HepG2 (cell line): Measurements from ENCODE around the gene PPIA. TPM values are rescaled to one million over a fixed set of nuclear protein-coding genes. Genes with fewer than 3 reads are reported as not detected.

Source experiments
- BCL6 ChIP-seq: IDR thresholded peaks from 2 replicates; pipeline ENCODE4 v1.6.1; 2016; ENCODE audit warnings: missing genetic modification reagents, missing compliant biosample characterization
- CBX1 ChIP-seq: IDR thresholded peaks from one replicate; pipeline ENCODE4 v1.6.1; 2016; ENCODE audit warnings: antibody characterized with exemption, low read depth
- GFI1 ChIP-seq: sonication (generic); formaldehyde crosslinking; IDR thresholded peaks from 2 replicates; pipeline ENCODE4 v1.5.0; 2020; ENCODE audit warnings: missing genetic modification reagents, mild to moderate bottlenecking, borderline replicate concordance
- MLX ChIP-seq: IDR thresholded peaks from 2 replicates; pipeline ENCODE4 v1.6.1; 2016
- MYPOP ChIP-seq: sonication (generic); formaldehyde crosslinking; IDR thresholded peaks from 2 replicates; pipeline ENCODE4 v1.8.1; 2023; ENCODE audit warnings: mild to moderate bottlenecking, moderate library complexity, missing genetic modification reagents
- NFKB2 ChIP-seq: sonication (generic); formaldehyde crosslinking; IDR thresholded peaks from 2 replicates; pipeline ENCODE4 v1.4.0; 2020; ENCODE audit warnings: missing genetic modification reagents, borderline replicate concordance
- PAX8 ChIP-seq: sonication (generic); formaldehyde crosslinking; IDR thresholded peaks from 2 replicates; pipeline ENCODE4 v1.8.0; 2022; ENCODE audit warnings: mild to moderate bottlenecking, missing genetic modification reagents, borderline replicate concordance
- PRPF4 ChIP-seq: fragments of 200-400 bp; formaldehyde crosslinking; IDR thresholded peaks from 2 replicates; pipeline ENCODE4 v1.6.1; 2016; ENCODE audit warnings: low read length, low read depth; ENCODE audit not compliant: poor library complexity, severe bottlenecking
- SNAI1 ChIP-seq: sonication (generic); formaldehyde crosslinking; IDR thresholded peaks from 2 replicates; pipeline ENCODE4 v1.5.0; 2020; ENCODE audit warnings: mild to moderate bottlenecking, missing genetic modification reagents, borderline replicate concordance
- TOPORS ChIP-seq: sonication (generic); formaldehyde crosslinking; IDR thresholded peaks from 2 replicates; pipeline ENCODE4 v1.8.0; 2023; ENCODE audit warnings: mild to moderate bottlenecking, missing genetic modification reagents
- ZBTB3 ChIP-seq: sonication (generic); formaldehyde crosslinking; IDR thresholded peaks from 2 replicates; pipeline ENCODE4 v1.4.0; 2020; ENCODE audit warnings: low read depth, mild to moderate bottlenecking, moderate library complexity, missing genetic modification reagents, borderline replicate concordance
- ZNF138 ChIP-seq: sonication (generic); formaldehyde crosslinking; IDR thresholded peaks from 2 replicates; pipeline ENCODE4 v1.5.0; 2020; ENCODE audit warnings: mild to moderate bottlenecking, low read depth, missing genetic modification reagents
- ZNF143 ChIP-seq: sonication (generic); formaldehyde crosslinking; IDR thresholded peaks from 2 replicates; pipeline ENCODE4 v1.4.0; 2020; ENCODE audit warnings: missing genetic modification reagents
- ZNF260 ChIP-seq: sonication (generic); formaldehyde crosslinking; IDR thresholded peaks from 2 replicates; pipeline ENCODE4 v1.4.0; 2020; ENCODE audit warnings: missing genetic modification reagents, low read depth, mild to moderate bottlenecking, borderline replicate concordance
- ZNF264 ChIP-seq: sonication (generic); formaldehyde crosslinking; IDR thresholded peaks from 2 replicates; pipeline ENCODE4 v1.4.0; 2020; ENCODE audit warnings: missing genetic modification reagents
- ZNF44 ChIP-seq: sonication (generic); formaldehyde crosslinking; IDR thresholded peaks from 2 replicates; pipeline ENCODE4 v1.5.1; 2020; ENCODE audit warnings: mild to moderate bottlenecking, missing genetic modification reagents
- ZNF556 ChIP-seq: sonication (generic); formaldehyde crosslinking; IDR thresholded peaks from 2 replicates; pipeline ENCODE4 v1.4.0; 2020; ENCODE audit warnings: mild to moderate bottlenecking, missing genetic modification reagents, borderline replicate concordance
- ZNF644 ChIP-seq: IDR thresholded peaks from 2 replicates; pipeline ENCODE4 v1.6.1; 2016; ENCODE audit warnings: low read depth
- polyA plus RNA-seq, 8 experiments: library from polyadenylated mRNA; depleted of rRNA in 3 of 8; stranded (reverse) in 7 of 8; unstranded in 1 of 8; fragments of >200 nt; fragmentation: Illumina TruSeq in 4 of 8; extraction: Trizol in 4 of 8; gene quantifications; 2 replicates each; pipeline versions ENCODE4 v1.2.1 to v1.2.3, GENCODE V29; 2011 to 2016; ENCODE audit warnings: low read depth in 4 of 8, missing spikeins in 1 of 8, mixed read lengths in 1 of 8; ENCODE audit not compliant: insufficient read depth in 1 of 8
- total RNA-seq, 5 experiments: library from RNA; depleted of rRNA; stranded (reverse); fragments of >200 nt; fragmentation: Illumina TruSeq; extraction: Trizol; gene quantifications; 2 replicates each; pipeline ENCODE4 v1.2.3, GENCODE V29; 2016; ENCODE audit warnings: low read depth in 1 of 5
- TF ChIP-seq, protein P1 (sequence below): sonication (generic); formaldehyde crosslinking; IDR thresholded peaks from 2 replicates; pipeline ENCODE4 v1.4.0; 2020; ENCODE audit warnings: missing genetic modification reagents
- TF ChIP-seq, protein P2 (sequence below): IDR thresholded peaks from 2 replicates; pipeline ENCODE4 v1.6.1; 2012; ENCODE audit warnings: inconsistent platforms
- TF ChIP-seq, protein P3 (sequence below): sonication (generic); formaldehyde crosslinking; IDR thresholded peaks from 2 replicates; pipeline ENCODE4 v1.8.1; 2023; ENCODE audit warnings: mild to moderate bottlenecking, missing genetic modification reagents, borderline replicate concordance
- TF ChIP-seq, protein P4 (sequence below): sonication (generic); formaldehyde crosslinking; IDR thresholded peaks from 2 replicates; pipeline ENCODE4 v1.9.0; 2022; ENCODE audit warnings: missing genetic modification reagents, mild to moderate bottlenecking, borderline replicate concordance

The PPIA gene
- total and polyA plus RNA-seq, 2 of the 13 experiments (the other 11 are each of a cell fraction or from before 2014, with no cell fraction given): 2,268 to 3,010 TPM

- TF ChIP-seq ZNF44 (CRISPR knock-in tag) (no peak), PRPF4 (no peak), NFKB2 (CRISPR knock-in tag) (no peak), ZNF260 (no peak), ZBTB3 (CRISPR knock-in tag) (no peak; the same call in 1 of the 2 replicates), ZNF264 (CRISPR knock-in tag) (0 out of 2 replicates have a peak, but pooled peaks have one; percentile 21), ZNF644 (CRISPR knock-in tag) (no peak), PAX8 (CRISPR knock-in tag) (no peak), TOPORS (CRISPR knock-in tag) (no peak), ZNF143 (CRISPR knock-in tag) (no peak), MLX (CRISPR knock-in tag) (peak; percentile 16; the same call in 1 of the 2 replicates), ZNF138 (CRISPR knock-in tag) (no peak), CBX1 (no peak), MYPOP (CRISPR knock-in tag) (no peak; the same call in 1 of the 2 replicates), ZNF556 (CRISPR knock-in tag) (no peak), GFI1 (CRISPR knock-in tag) (peak; percentile 46; the same call in 1 of the 2 replicates), SNAI1 (CRISPR knock-in tag) (no peak), BCL6 (CRISPR knock-in tag) (no peak)
- TF ChIP-seq, protein P1, sequence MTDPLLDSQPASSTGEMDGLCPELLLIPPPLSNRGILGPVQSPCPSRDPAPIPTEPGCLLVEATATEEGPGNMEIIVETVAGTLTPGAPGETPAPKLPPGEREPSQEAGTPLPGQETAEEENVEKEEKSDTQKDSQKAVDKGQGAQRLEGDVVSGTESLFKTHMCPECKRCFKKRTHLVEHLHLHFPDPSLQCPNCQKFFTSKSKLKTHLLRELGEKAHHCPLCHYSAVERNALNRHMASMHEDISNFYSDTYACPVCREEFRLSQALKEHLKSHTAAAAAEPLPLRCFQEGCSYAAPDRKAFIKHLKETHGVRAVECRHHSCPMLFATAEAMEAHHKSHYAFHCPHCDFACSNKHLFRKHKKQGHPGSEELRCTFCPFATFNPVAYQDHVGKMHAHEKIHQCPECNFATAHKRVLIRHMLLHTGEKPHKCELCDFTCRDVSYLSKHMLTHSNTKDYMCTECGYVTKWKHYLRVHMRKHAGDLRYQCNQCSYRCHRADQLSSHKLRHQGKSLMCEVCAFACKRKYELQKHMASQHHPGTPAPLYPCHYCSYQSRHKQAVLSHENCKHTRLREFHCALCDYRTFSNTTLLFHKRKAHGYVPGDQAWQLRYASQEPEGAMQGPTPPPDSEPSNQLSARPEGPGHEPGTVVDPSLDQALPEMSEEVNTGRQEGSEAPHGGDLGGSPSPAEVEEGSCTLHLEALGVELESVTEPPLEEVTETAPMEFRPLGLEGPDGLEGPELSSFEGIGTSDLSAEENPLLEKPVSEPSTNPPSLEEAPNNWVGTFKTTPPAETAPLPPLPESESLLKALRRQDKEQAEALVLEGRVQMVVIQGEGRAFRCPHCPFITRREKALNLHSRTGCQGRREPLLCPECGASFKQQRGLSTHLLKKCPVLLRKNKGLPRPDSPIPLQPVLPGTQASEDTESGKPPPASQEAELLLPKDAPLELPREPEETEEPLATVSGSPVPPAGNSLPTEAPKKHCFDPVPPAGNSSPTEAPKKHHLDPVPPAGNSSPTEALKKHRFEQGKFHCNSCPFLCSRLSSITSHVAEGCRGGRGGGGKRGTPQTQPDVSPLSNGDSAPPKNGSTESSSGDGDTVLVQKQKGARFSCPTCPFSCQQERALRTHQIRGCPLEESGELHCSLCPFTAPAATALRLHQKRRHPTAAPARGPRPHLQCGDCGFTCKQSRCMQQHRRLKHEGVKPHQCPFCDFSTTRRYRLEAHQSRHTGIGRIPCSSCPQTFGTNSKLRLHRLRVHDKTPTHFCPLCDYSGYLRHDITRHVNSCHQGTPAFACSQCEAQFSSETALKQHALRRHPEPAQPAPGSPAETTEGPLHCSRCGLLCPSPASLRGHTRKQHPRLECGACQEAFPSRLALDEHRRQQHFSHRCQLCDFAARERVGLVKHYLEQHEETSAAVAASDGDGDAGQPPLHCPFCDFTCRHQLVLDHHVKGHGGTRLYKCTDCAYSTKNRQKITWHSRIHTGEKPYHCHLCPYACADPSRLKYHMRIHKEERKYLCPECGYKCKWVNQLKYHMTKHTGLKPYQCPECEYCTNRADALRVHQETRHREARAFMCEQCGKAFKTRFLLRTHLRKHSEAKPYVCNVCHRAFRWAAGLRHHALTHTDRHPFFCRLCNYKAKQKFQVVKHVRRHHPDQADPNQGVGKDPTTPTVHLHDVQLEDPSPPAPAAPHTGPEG (CRISPR knock-in tag): no peak
- TF ChIP-seq, protein P2, sequence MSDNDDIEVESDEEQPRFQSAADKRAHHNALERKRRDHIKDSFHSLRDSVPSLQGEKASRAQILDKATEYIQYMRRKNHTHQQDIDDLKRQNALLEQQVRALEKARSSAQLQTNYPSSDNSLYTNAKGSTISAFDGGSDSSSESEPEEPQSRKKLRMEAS: 0 out of 2 replicates have a peak, but pooled peaks have one; percentile 40
- TF ChIP-seq, protein P3, sequence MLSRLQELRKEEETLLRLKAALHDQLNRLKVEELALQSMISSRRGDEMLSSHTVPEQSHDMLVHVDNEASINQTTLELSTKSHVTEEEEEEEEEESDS (CRISPR knock-in tag): no peak
- TF ChIP-seq, protein P4, sequence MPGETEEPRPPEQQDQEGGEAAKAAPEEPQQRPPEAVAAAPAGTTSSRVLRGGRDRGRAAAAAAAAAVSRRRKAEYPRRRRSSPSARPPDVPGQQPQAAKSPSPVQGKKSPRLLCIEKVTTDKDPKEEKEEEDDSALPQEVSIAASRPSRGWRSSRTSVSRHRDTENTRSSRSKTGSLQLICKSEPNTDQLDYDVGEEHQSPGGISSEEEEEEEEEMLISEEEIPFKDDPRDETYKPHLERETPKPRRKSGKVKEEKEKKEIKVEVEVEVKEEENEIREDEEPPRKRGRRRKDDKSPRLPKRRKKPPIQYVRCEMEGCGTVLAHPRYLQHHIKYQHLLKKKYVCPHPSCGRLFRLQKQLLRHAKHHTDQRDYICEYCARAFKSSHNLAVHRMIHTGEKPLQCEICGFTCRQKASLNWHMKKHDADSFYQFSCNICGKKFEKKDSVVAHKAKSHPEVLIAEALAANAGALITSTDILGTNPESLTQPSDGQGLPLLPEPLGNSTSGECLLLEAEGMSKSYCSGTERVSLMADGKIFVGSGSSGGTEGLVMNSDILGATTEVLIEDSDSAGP (CRISPR knock-in tag): peak; percentile 22; the same call in 1 of the 2 replicates
These were observed 51.0 kb downstream of the PPIA start (continued) for GRCh38 chr7:44847509-44847919.
